ENCODE data around the gene YY1AP1.
"Not testable (repeated sequence)": the region's sequence is repeated elsewhere in the genome, so short reads cannot be mapped to it uniquely, and the experiment has no call there.

Gene YY1AP1

DNA sequence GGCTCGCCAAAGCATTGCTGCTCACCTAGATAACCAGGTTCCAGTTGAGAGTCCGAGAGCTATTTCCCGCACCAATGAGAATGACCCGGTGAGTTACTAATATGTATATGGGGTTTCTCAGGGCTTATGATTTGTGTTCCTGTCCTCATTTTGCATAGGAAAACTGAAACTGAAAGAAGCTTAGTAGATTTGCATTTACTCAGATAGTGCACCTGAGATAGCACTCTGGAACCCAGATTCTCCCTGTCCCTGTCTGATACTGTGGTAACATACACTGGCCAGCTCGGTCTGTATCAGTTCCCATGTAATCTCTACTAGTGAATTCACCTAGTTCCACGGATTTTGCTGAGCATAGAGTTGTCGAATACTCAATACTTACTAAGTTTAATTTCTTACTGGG is 28.5 kb upstream of the YY1AP1 start:
- H3K36me3 ChIP-seq (ENCODE audit: control insufficient read depth, insufficient read depth, low read length): no peaks in the 10 kb centered on the region
- no peak overlapping the region for H3K4me3 ChIP-seq (ENCODE audit: low read depth, low read length)
- TF ChIP-seq CTCF (IDR thresholded peaks at IDR 0.05): no peak
- no peak overlapping the region for H3K27ac ChIP-seq
- no peaks in the 10 kb centered on the region for H3K79me2 ChIP-seq
- no peaks in the 10 kb centered on the region for H3K4me1 ChIP-seq
- H3K9ac ChIP-seq: no peak overlapping the region
- H2AFZ ChIP-seq: no peak overlapping the region
- H3K9me3 ChIP-seq (ENCODE audit: control insufficient read depth, low read length): no peaks in the 10 kb centered on the region
- no peaks in the 10 kb centered on the region for H3K27me3 ChIP-seq (ENCODE audit: control insufficient read depth, insufficient read depth, low read length)
- no peak overlapping the region for H3K4me2 ChIP-seq (ENCODE audit: low read length)

DNA sequence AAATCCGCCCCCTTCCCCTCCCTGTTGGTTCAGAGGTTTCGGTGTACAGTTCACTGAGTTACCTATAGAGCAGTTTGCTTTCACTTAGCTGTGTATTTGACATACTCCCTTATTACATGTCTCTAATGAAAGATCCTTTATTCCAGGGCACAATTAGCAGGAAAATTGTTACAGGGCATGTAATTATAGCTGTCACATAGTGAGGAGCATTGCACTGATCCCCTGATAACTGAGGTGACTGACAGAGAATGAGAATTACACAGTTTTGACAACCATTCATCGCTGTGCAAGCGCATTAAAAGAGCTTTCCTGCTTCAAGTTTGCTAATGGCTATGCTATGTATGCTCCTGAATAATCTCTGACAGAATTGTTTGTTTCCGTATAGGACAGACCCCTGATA is 27.2 kb upstream of the YY1AP1 start:
- Histone ChIP-seq H3K27me3 (ENCODE audit: control insufficient read depth, insufficient read depth, low read length) (no peaks in the 10 kb centered on the region), H3K27ac (no peak overlapping the region), H3K36me3 (ENCODE audit: control insufficient read depth, insufficient read depth, low read length) (no peaks in the 10 kb centered on the region), H3K4me3 (ENCODE audit: low read depth, low read length) (no peak overlapping the region), H3K79me2 (no peaks in the 10 kb centered on the region), H3K9ac (no peak overlapping the region), H2AFZ (no peak overlapping the region), H3K4me1 (no peaks in the 10 kb centered on the region), H3K4me2 (ENCODE audit: low read length) (no peak overlapping the region), H3K9me3 (ENCODE audit: control insufficient read depth, low read length) (no peaks in the 10 kb centered on the region)
- TF ChIP-seq CTCF (IDR thresholded peaks at IDR 0.05): no peak

DNA sequence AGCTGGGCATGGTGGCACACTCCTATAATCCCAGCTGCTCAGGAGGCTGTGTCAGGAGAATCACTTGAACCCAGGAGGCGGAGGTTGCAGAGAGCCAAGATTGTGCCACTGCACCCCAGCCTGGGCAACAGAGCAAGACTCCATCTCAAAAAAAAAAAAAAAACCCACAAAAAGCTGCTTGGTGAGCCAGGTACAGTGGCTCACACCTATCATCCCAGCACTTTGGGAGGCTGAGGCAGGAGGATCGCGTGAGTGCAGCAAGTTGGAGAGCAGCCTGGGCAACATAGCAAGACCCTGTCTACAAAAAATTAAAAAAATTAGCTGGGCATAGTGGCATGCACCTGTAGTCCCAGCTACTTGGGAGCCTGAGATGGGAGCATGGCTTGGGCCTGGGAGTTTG is 26.5 kb upstream of the YY1AP1 start:
- H2AFZ ChIP-seq; H3K27ac ChIP-seq; H3K36me3 ChIP-seq (ENCODE audit: control insufficient read depth, insufficient read depth, low read length): not testable (repeated sequence)

DNA sequence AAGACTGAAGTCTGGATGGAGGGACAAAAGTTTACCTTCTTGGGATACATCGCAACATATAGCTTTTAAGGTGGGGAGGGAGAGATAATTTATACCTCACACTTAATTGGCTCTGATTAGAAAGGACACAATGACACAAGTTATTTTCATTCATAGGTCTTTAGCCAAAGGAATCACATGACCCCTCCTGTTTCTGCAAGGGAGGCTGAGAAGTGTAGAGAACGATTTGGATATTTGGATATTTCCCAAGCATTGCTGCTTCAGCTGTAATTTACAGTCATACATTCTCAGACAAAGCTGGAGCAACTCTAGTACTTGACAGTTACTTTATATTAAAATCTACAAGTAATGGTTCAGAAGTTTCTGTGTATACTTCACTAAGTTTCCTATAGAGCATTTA is 24.5 kb upstream of the YY1AP1 start:
- no peaks in the 10 kb centered on the region for H3K27me3 ChIP-seq (ENCODE audit: control insufficient read depth, insufficient read depth, low read length)
- no peak overlapping the region for H3K4me2 ChIP-seq (ENCODE audit: low read length)
- no peaks in the 10 kb centered on the region for H3K9me3 ChIP-seq (ENCODE audit: control insufficient read depth, low read length)
- H2AFZ ChIP-seq: no peak overlapping the region
- H3K9ac ChIP-seq: no peak overlapping the region
- TF ChIP-seq CTCF (IDR thresholded peaks at IDR 0.05): no peak
- H3K4me3 ChIP-seq (ENCODE audit: low read depth, low read length): no peak overlapping the region
- no peaks in the 10 kb centered on the region for H3K36me3 ChIP-seq (ENCODE audit: control insufficient read depth, insufficient read depth, low read length)
- no peak overlapping the region for H3K27ac ChIP-seq
- H3K4me1 ChIP-seq: no peaks in the 10 kb centered on the region
- no peaks in the 10 kb centered on the region for H3K79me2 ChIP-seq

More for the DNA sequence above, 26.5 kb upstream of the YY1AP1 start:
- H3K9me3 ChIP-seq (ENCODE audit: control insufficient read depth, low read length); H3K27me3 ChIP-seq (ENCODE audit: control insufficient read depth, insufficient read depth, low read length); H3K4me2 ChIP-seq (ENCODE audit: low read length); H3K79me2 ChIP-seq; H3K4me1 ChIP-seq; H3K9ac ChIP-seq; H3K4me3 ChIP-seq (ENCODE audit: low read depth, low read length): not testable (repeated sequence)

GRCh38 chr1:155712636-155713035 is 24.1 kb upstream of the YY1AP1 start:
- not testable (repeated sequence) for H3K9ac ChIP-seq; H3K4me2 ChIP-seq (ENCODE audit: low read length)

GRCh38 chr1:155711457-155711856 is 22.9 kb upstream of the YY1AP1 start:
- not testable (repeated sequence) for H3K4me1 ChIP-seq; H3K27me3 ChIP-seq (ENCODE audit: control insufficient read depth, insufficient read depth, low read length); H3K27ac ChIP-seq; H2AFZ ChIP-seq; H3K9ac ChIP-seq; H3K36me3 ChIP-seq (ENCODE audit: control insufficient read depth, insufficient read depth, low read length); H3K9me3 ChIP-seq (ENCODE audit: control insufficient read depth, low read length); H3K4me2 ChIP-seq (ENCODE audit: low read length); H3K79me2 ChIP-seq; H3K4me3 ChIP-seq (ENCODE audit: low read depth, low read length)

More at GRCh38 chr1:155712636-155713035, 24.1 kb upstream of the YY1AP1 start:
- not testable (repeated sequence) for H3K36me3 ChIP-seq (ENCODE audit: control insufficient read depth, insufficient read depth, low read length); H3K9me3 ChIP-seq (ENCODE audit: control insufficient read depth, low read length); H2AFZ ChIP-seq; H3K4me3 ChIP-seq (ENCODE audit: low read depth, low read length); H3K79me2 ChIP-seq; H3K27me3 ChIP-seq (ENCODE audit: control insufficient read depth, insufficient read depth, low read length); H3K4me1 ChIP-seq; H3K27ac ChIP-seq
